LHCN-M2 (cell line): Measurements from ENCODE around the gene TMEM217. TPM values are rescaled to one million over a fixed set of nuclear protein-coding genes. Genes with fewer than 3 reads are reported as not detected.

Experiments used
- DNase-seq: peaks from one replicate; pipeline ENCODE4 v3.0.0-alpha.2; 2012; ENCODE audit warnings: low read depth
- total RNA-seq: library from RNA; depleted of rRNA; stranded (reverse); fragments of >200 nt; gene quantifications from 2 replicates; pipeline ENCODE4 v1.2.3, GENCODE V29; 2014; rRNA removed

The TMEM217 gene
- total RNA-seq, 1 experiment from 2014 or later: 0.40 TPM

GRCh38 chr6:37169496-37170272 lies 88.3 kb downstream of the TMEM217 start, which contains the start of gene PIM1:
Gene PIM1 (plus strand): TSS chr6:37170152. CDS start chr6:37170576, 424 bp downstream.
- peak; percentile 95 for DNase-seq

- peak; percentile 65 for DNase-seq
Observed at GRCh38 chr6:37168811-37169495, 89.0 kb downstream of the TMEM217 start.

GRCh38 chr6:37168163-37168758 lies 89.7 kb downstream of the TMEM217 start:
- DNase-seq: no peak

GRCh38 chr6:37162740-37163139 lies 95.2 kb downstream of the TMEM217 start:
- no peak for DNase-seq

Other genes with a start within 250 kb of the TMEM217 start
- gene PIM1, start 88.0 kb downstream of the TMEM217 start, total RNA-seq: 1.9 and 2.2 TPM in 2 replicates
- 6.0 and 6.6 TPM in 2 replicates for gene TBC1D22B, start 372 bp downstream of the TMEM217 start, total RNA-seq
- gene RNF8, start 95.8 kb upstream of the TMEM217 start, total RNA-seq: 16.6 and 23.6 TPM in 2 replicates
- gene CMTR1, start 175.1 kb upstream of the TMEM217 start, total RNA-seq: 40.3 and 45.0 TPM in 2 replicates
- gene CCDC167, start 241.7 kb upstream of the TMEM217 start, total RNA-seq: 41.4 and 47.6 TPM in 2 replicates